ENCODE measurements around the gene GNAQ.

Gene GNAQ

DNA sequence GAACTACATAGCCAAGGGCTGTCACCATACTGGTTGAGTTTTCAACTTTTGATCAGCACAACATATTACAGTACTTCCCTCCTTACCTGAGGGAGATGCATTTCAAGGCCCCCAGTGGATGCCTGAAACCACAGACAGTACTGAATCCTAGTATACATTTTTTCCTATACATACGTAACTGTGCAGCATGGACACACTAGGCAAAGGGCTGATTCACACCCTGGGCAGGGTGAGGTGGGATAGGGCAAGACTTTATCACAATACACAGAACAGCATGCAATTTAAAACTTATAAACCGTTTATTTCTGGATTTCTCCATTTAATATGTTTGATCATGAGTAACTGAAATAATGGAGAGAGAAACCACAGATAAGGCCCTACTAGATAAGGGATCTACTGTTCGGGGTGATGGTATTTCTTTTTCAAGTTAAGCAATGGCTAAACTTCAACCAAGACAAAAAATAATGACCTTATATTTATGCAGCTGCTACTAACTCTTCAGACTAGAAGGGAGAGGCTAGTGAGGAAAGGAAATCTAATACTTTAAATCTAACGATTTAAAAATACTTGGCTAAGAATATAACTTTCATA lies 196.6 kb downstream of the GNAQ start:
- no peaks in the 10 kb centered on the region for H4K20me1 ChIP-seq (ENCODE audit: control insufficient read depth, insufficient read depth, low read depth, low read length)
- H3K79me2 ChIP-seq (ENCODE audit: control insufficient read depth, low read length): no peaks in the 10 kb centered on the region
- no peaks in the 10 kb centered on the region for H3F3A ChIP-seq (ENCODE audit: control insufficient read depth, insufficient read depth)
- H3K27me3 ChIP-seq (ENCODE audit: control insufficient read depth, low read length): no peaks in the 10 kb centered on the region
- no peak overlapping the region for H3K27ac ChIP-seq (ENCODE audit: low read depth, low read length)
- no peaks in the 10 kb centered on the region for H3K9me3 ChIP-seq (ENCODE audit: control insufficient read depth, insufficient read depth, low read length)
- no peaks in the 10 kb centered on the region for H3K4me1 ChIP-seq (ENCODE audit: control insufficient read depth, low read length)
- no peaks in the 10 kb centered on the region for H3K36me3 ChIP-seq (ENCODE audit: control insufficient read depth, low read length)
- no peak overlapping the region for H3K4me3 ChIP-seq (ENCODE audit: low read length)
- TF ChIP-seq, protein P1, sequence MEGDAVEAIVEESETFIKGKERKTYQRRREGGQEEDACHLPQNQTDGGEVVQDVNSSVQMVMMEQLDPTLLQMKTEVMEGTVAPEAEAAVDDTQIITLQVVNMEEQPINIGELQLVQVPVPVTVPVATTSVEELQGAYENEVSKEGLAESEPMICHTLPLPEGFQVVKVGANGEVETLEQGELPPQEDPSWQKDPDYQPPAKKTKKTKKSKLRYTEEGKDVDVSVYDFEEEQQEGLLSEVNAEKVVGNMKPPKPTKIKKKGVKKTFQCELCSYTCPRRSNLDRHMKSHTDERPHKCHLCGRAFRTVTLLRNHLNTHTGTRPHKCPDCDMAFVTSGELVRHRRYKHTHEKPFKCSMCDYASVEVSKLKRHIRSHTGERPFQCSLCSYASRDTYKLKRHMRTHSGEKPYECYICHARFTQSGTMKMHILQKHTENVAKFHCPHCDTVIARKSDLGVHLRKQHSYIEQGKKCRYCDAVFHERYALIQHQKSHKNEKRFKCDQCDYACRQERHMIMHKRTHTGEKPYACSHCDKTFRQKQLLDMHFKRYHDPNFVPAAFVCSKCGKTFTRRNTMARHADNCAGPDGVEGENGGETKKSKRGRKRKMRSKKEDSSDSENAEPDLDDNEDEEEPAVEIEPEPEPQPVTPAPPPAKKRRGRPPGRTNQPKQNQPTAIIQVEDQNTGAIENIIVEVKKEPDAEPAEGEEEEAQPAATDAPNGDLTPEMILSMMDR (IDR thresholded peaks at IDR 0.05; ENCODE audit: low read depth, low read length, poor library complexity, severe bottlenecking): no peak
- TF ChIP-seq EZH2phosphoT487 (IDR thresholded peaks at IDR 0.05; ENCODE audit: borderline replicate concordance, low read length): no peak
- no peak overlapping the region for H3K4me2 ChIP-seq (ENCODE audit: low read length)
- no peaks in the 10 kb centered on the region for H3K9me2 ChIP-seq (replicated peaks; ENCODE audit: control insufficient read depth, low read length)

DNA sequence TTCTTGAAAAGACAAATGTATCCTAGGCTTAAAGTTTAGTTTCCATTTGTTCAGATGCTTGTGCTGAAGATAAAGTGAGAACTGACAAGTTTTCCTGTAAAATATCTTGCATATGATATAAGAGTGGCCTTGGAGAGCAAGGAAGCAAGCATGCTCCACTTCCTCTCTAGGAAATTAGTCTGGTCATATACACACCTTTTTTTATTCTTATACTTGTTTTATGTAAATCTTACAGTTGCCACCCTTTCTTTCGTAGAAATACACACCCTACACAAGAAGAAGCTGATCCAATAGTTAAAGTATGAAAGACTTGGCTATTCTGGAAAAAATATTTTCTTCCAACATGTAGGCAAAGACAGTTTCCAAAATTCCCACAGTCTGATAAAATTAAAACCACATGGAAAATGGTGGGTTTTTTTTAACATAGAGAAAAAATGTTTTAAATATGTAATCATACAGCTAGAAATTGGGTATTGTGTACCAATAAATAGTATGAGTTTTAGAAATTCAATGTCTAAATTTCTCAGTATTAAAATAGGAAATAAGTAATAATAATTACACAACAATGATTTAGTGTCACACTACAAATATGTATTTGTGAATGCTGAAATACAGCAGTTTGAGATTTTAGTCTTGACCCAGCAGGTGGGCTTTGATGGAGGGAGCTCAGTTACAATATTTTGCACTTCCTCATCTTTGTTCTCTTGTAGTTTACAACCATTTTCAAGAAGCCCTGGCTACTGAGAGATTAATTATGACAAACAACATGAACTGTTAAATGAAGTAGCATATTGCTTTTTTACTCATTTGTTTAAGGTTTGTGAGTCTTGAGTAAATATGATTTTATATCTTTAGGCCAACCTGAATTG lies 197.8 kb downstream of the GNAQ start:
- no peak overlapping the region for H3K27ac ChIP-seq (ENCODE audit: low read depth, low read length)

DNA sequence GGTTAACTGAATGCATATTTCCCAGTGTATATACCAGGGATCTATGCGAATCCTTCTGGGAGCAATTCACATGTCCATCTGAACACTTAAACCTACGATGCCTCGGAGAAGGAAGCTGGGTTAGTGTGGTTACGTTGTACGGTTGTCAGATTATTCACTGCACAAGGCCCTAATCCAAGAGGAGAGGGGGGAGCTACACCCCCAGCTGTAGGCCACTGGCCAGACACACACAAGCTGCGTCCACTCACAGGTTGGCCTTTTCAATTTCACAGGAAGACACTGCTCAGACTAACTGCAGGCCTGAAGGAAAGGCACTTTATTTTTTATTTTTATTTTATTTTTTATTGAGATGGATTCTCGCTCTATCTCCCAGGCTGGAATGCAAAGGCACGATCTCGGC lies 199.0 kb downstream of the GNAQ start:
- H4K20me1 ChIP-seq (ENCODE audit: control insufficient read depth, insufficient read depth, low read depth, low read length): no peaks in the 10 kb centered on the region
- H3K79me2 ChIP-seq (ENCODE audit: control insufficient read depth, low read length): no peaks in the 10 kb centered on the region
- H3K9me3 ChIP-seq (ENCODE audit: control insufficient read depth, insufficient read depth, low read length): no peaks in the 10 kb centered on the region
- no peak overlapping the region for H3K27ac ChIP-seq (ENCODE audit: low read depth, low read length)
- H3K4me3 ChIP-seq (ENCODE audit: low read length): no peak overlapping the region
- TF ChIP-seq, protein P1 (IDR thresholded peaks at IDR 0.05; ENCODE audit: low read depth, low read length, poor library complexity, severe bottlenecking): no peak
- TF ChIP-seq EZH2phosphoT487 (IDR thresholded peaks at IDR 0.05; ENCODE audit: borderline replicate concordance, low read length): no peak
- no peak overlapping the region for H3K4me2 ChIP-seq (ENCODE audit: low read length)
- H3K36me3 ChIP-seq (ENCODE audit: control insufficient read depth, low read length): no peaks in the 10 kb centered on the region
- H3F3A ChIP-seq (ENCODE audit: control insufficient read depth, insufficient read depth): no peaks in the 10 kb centered on the region
- no peaks in the 10 kb centered on the region for H3K27me3 ChIP-seq (ENCODE audit: control insufficient read depth, low read length)
- H3K4me1 ChIP-seq (ENCODE audit: control insufficient read depth, low read length): peaks cover under 1% of the 10 kb centered on the region
- no peaks in the 10 kb centered on the region for H3K9me2 ChIP-seq (replicated peaks; ENCODE audit: control insufficient read depth, low read length)

More for the DNA sequence above, 197.8 kb downstream of the GNAQ start:
- Histone ChIP-seq H3K4me3 (ENCODE audit: low read length) (no peak overlapping the region), H4K20me1 (ENCODE audit: control insufficient read depth, insufficient read depth, low read depth, low read length) (no peaks in the 10 kb centered on the region), H3K9me3 (ENCODE audit: control insufficient read depth, insufficient read depth, low read length) (no peaks in the 10 kb centered on the region), H3K27me3 (ENCODE audit: control insufficient read depth, low read length) (no peaks in the 10 kb centered on the region), H3K36me3 (ENCODE audit: control insufficient read depth, low read length) (no peaks in the 10 kb centered on the region), H3K4me1 (ENCODE audit: control insufficient read depth, low read length) (no peaks in the 10 kb centered on the region), H3K9me2 (replicated peaks; ENCODE audit: control insufficient read depth, low read length) (no peaks in the 10 kb centered on the region), H3K79me2 (ENCODE audit: control insufficient read depth, low read length) (no peaks in the 10 kb centered on the region), H3F3A (ENCODE audit: control insufficient read depth, insufficient read depth) (no peaks in the 10 kb centered on the region), H3K4me2 (ENCODE audit: low read length) (no peak overlapping the region)
- TF ChIP-seq, protein P1 (IDR thresholded peaks at IDR 0.05; ENCODE audit: low read depth, low read length, poor library complexity, severe bottlenecking): no peak
- TF ChIP-seq EZH2phosphoT487 (IDR thresholded peaks at IDR 0.05; ENCODE audit: borderline replicate concordance, low read length): no peak

All from DOHH2 (cell line).